ENCODE measurements around the gene CACNA1E.

DNA sequence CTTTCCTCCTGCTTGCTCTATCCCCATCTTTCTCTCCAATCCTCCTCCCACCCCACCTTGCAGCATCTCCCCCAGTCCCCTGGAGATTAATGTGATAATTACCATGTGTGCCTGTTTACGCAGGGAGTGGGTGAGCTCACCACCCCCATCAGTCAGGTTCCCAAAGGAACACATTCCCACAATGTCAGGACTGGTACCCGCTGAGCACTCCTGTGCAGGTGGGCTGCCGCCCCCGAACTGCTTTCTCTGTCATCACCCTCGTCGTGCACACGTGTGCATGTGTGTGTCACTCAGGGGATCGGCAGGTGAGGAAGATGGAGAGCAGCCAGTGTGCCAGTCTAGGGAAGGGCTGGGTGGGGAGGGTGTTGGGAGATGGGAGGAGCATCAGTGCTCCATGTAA is 163.4 kb downstream of the CACNA1E start:
- no peak for TF ChIP-seq POLR2AphosphoS5 (IDR thresholded peaks at IDR 0.05)
- TF ChIP-seq, protein P1, sequence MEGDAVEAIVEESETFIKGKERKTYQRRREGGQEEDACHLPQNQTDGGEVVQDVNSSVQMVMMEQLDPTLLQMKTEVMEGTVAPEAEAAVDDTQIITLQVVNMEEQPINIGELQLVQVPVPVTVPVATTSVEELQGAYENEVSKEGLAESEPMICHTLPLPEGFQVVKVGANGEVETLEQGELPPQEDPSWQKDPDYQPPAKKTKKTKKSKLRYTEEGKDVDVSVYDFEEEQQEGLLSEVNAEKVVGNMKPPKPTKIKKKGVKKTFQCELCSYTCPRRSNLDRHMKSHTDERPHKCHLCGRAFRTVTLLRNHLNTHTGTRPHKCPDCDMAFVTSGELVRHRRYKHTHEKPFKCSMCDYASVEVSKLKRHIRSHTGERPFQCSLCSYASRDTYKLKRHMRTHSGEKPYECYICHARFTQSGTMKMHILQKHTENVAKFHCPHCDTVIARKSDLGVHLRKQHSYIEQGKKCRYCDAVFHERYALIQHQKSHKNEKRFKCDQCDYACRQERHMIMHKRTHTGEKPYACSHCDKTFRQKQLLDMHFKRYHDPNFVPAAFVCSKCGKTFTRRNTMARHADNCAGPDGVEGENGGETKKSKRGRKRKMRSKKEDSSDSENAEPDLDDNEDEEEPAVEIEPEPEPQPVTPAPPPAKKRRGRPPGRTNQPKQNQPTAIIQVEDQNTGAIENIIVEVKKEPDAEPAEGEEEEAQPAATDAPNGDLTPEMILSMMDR (IDR thresholded peaks at IDR 0.05 in 8 of 11, conservative IDR thresholded peaks at IDR 0.05 in 3 of 11) = no peak

All from spleen (tissue), 7 donors.